HG03196 (cell line): ENCODE measurements around the gene GPC2.
"Not testable (repeated sequence)": the region's sequence is repeated elsewhere in the genome, so short reads cannot be mapped to it uniquely, and the experiment has no call there.

Experiments used
- ATAC-seq: cut with Tn5 transposase; IDR thresholded peaks from one replicate; pipeline ENCODE4 v1.9.1; 2021; ENCODE audit not compliant: unreplicated experiment

The GPC2 gene, protein sequence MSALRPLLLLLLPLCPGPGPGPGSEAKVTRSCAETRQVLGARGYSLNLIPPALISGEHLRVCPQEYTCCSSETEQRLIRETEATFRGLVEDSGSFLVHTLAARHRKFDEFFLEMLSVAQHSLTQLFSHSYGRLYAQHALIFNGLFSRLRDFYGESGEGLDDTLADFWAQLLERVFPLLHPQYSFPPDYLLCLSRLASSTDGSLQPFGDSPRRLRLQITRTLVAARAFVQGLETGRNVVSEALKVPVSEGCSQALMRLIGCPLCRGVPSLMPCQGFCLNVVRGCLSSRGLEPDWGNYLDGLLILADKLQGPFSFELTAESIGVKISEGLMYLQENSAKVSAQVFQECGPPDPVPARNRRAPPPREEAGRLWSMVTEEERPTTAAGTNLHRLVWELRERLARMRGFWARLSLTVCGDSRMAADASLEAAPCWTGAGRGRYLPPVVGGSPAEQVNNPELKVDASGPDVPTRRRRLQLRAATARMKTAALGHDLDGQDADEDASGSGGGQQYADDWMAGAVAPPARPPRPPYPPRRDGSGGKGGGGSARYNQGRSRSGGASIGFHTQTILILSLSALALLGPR

DNA sequence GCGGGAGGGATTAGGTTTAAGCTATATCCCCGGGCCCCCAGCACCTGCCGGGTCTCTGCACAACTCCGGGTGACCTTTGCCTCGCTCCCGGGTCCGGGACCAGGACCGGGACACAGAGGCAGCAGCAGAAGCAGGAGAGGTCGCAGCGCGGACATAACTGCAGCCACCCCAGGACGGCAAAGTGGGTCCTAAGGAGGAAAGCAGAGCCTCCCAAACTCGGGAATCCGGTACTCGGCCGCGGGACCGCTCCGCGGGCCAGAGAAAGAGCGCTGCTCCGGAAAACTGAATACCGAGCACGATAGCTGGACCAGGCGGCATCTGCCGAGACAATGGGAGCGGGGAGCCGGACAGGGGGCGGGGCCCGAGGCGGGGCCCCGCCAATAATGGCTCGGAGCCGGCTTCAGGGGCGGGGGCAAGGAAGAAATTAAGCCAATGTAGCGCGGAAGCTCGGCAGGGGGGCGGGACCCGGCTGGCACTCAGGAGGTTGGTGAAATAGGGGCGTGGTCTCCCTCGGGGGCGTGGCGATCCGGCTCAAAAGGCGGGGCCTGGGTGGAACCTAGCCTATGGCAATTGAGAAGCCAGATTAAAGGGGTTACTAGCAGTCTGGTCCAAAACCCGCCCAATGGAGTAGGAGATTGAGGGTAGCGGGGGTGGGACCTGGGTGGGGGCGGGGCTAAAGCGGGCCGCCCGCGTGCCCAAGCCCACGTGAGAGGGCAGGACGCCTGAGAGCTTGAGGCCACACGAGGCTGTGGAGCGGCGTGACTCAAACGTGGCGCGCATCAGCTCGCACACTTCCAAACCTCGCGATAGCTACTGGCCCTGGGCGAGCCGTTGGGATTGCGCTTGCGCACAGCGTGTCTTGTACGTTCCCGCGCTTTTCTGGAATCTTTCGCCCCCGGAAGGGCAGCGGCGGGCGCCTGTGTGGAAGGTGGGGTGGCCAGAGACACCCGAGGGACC lies at the start of gene GPC2, which contains the start of gene STAG3:
Gene GPC2, minus strand, starts transcription at position 337 of the 957 bp plus-strand sequence. Its CDS starts 182 bp downstream, at position 155.
Gene STAG3, plus strand, starts transcription at position 874 of the 957 bp plus-strand sequence. CDS start 2,639 bp downstream, outside the sequence.
- ATAC-seq = peak; percentile 81

DNA sequence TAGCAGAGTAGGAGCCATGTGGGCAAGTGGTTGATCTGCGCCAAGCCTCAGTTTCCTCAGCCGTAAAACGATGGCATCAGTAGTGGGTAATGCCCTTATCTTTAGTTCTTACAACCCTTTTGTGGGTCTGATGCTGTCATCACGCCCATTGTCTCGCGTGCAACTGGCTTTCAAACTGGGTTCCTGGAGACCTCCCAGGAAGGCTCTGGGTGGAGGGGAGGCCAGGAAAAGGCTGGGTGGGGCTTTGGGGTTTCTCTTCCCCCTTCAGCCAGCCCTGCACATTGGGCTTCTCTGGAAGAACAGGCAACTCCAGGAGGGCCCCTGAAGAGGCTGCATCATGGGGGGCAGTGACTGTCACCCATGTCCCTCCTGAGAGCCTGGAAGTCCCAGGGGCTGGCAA lies 47.7 kb upstream of the GPC2 start:
- ATAC-seq = not testable (repeated sequence)

DNA sequence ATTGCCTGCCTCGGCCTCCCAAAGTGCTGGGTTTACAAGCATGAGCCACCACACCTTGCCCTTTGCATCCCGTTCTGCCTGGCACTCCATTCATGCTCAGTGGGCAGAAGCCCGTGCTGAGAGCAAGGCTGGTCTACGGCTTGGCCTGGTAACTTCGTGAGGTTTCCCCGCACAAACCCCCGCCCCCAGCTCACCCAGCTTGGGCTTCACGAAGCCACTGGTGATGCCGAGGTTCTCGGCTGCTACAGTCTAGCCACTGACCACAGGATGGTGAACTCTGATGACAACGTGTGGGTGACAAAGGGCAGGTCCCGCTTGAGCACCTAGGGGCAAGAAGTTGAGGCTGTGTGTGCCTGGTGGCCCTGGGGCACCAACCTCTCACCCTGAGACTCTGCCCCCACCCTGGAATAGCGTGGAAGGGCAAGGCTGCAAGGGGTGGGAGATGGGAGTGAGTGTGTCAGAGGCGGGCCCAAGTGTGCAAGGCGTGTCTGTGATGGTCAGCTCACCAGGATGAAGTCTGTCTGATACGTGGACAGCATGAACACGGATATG lies 46.3 kb upstream of the GPC2 start:
- not testable (repeated sequence) for ATAC-seq

DNA sequence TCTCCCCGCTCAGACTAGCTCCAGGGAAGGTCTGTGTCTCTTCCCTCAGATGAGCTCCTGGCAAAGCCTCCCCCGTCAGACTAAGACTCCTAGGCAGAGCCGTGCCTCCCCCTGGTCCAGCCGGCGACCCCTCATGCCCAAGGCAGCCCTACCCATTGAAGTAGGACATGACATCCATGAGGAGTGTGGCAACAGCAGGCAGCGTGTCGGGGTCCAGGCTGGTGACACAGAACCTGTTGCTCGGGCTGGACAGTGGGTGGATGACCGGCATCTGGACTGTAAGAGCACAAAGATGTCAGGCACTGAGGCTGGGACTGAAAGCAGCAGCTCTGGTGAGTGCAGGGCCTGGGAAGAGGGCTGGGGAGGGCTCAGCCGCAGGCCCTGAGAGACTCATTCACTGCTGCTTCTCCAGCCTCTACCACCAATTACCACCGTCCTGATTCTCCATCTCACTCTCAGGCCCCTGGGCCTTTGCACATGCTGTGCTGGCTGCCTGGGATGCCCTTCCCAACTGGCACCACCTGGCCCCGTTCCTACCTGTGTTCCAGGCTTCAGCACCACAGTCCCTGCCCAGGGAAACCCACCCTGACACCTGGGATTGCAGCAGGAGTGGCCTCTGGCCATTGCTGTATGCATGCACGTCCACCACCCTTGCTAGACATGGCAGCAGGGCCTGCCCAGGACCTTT lies 45.4 kb upstream of the GPC2 start:
- ATAC-seq = no peak

DNA sequence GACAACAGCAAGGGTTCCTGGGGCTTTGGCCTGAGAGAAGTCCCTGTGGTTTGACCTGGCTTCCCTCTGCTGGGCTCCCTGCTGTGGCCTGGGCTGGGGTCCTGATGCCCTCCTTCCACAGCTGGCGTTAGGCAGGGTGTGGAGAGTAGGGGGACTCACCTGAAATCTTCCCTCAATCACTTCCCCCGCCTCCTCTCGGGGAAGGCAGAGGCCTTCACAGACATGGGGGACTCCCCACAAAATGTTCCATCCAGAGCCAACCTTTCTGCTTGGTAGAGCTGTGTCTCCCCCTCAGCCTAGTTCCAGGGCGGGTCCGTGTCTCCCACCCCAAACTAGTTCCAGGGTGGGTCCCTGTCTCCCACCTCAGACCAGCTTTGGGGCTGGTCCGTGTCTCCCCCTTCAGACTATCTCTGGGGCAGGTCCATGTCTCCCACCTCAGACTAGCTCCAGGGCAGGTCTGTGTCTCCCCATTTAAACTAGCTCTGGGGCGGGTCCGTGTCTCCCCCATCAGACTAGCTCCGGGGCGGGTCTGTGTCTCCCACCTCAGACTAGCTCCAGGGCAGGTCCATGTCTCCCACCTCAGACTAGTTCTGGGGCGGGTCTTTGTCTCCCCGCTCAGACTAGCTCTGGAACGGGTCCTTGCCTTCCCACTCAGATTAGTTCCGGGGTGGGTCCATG lies 44.7 kb upstream of the GPC2 start:
- ATAC-seq = no peak

DNA sequence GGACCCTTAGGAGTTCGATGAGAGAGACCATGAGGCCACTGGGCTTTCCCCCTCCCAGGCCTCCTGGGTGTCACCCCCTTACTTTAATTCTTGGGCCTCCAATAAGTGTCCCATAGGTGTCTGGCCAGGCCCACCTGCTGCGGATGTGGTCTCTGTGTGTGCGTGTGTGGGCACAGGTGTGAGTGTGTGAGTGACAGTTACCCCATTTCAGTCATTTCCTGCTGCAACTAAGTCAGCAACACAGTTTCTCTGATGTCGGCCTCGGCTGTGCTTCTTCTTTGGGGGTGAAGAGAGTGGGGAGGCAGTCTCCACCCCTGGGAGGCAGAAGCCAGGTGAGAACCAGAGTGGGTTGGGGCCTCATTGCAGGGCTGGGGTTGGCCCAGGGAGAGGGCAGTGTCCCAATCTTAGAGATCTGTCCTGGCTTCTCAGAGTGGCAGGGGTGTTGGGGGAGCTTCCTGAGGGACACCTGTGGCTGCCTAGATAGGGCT lies 44.1 kb upstream of the GPC2 start:
- ATAC-seq = peak; percentile 44

DNA sequence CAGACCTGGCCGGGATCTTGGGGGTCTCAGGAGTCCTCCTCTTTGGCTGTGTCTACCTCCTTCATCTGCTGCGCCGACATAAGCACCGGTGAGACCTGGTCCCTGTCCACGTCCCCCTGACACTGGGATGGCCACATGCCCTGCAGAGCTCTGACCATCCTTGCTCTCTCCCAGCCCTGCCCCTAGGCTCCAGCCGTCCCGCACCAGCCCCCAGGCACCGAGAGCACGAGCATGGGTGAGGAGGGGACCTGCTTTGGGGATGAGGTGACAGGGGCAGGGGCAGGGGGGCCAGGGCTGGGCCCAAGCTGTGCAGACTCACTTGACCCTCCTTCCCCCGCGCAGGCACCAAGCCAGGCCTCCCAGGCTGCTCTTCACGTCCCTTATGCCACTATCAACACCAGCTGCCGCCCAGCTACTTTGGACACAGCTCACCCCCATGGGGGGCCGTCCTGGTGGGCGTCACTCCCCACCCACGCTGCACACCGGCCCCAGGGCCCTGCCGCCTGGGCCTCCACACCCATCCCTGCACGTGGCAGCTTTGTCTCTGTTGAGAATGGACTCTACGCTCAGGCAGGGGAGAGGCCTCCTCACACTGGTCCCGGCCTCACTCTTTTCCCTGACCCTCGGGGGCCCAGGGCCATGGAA lies 43.5 kb upstream of the GPC2 start:
- ATAC-seq = no peak

DNA sequence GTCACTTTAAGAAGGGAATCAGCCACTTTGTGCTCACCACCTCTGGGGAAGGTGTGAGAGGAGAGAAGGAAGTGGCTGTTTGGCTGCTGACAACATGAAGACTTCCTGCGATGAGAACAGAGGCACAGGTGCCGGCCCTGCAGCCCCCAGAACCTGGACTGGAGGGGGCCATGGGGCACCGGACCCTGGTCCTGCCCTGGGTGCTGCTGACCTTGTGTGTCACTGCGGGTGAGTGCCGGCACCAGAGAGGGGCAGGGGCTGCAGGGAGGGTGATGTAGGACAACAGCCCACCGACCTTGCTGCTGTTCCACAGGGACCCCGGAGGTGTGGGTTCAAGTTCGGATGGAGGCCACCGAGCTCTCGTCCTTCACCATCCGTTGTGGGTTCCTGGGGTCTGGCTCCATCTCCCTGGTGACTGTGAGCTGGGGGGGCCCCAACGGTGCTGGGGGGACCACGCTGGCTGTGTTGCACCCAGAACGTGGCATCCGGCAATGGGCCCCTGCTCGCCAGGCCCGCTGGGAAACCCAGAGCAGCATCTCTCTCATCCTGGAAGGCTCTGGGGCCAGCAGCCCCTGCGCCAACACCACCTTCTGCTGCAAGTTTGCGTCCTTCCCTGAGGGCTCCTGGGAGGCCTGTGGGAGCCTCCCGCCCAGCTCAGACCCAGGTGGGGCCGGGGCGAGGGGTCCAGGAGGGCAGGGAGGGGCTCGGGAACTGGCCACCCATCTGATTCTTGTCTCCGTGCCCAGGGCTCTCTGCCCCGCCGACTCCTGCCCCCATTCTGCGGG lies 42.8 kb upstream of the GPC2 start, which contains the start of gene PVRIG:
Gene PVRIG, plus strand, starts transcription at position 149 of the 785 bp plus-strand sequence. Its CDS starts 22 bp downstream, at position 171.
- ATAC-seq = not testable (repeated sequence)

DNA sequence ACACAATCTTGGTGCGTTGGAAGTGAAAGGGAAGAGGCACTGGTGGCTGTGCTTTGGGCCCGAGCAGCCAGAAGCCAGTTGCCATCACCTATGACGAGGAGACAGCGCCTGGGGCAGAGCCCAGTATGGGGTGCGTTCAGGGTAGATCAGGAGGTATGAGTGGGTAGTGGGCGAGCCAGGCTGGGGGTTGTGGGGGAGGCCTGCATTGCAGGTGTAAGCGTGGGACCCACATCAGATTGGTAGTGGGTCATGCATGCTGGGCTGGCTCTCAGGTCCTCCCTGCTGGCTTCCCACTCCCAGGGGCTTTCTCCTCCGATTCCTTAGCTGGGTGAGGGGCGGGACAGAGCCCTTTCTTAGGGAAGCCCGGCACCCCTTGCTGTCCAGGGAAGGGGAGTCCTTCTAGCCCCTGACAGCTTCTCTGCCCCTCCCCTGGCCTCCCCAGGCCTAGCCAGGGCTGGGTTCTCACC lies 42.1 kb upstream of the GPC2 start:
- ATAC-seq = no peak

DNA sequence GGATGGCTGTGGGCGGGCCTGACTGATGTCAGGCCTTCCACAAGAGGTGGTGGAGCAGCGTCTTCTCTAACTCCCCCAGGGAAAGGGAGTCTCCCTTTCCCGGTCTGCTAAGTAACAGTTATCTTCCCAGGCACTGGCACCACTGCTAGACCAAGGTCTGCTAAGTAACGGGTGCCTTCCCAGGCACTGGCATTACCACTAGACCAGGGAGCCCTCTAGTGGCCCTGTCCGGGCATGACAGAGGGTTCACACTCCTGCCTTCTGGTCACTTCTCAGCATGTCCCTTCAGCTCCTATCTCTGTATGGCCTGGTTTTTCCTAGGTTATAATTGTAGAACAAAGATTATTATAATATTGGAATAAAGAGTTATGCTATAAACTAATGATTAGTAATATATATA lies 40.8 kb upstream of the GPC2 start:
- ATAC-seq = not testable (repeated sequence)

DNA sequence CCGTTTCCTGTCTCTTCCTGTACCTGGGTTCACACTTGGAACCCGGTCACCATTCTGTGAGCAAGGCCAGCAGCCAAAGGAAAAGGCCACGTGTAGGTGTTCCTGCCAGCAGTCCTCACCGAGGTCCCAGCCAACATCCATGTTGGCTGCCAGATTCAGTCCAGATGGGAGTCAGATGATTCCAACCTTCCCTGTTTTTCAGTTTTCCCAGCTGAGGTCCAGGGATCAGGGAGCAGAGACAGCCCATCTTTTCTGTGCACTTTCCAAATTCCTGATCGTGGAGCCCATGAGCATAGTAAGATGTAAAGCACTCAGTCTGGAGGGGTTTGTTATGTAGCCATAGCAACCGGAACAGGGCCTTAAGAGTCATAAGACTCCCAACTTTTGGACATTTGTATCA lies 38.7 kb upstream of the GPC2 start:
- ATAC-seq = no peak

DNA sequence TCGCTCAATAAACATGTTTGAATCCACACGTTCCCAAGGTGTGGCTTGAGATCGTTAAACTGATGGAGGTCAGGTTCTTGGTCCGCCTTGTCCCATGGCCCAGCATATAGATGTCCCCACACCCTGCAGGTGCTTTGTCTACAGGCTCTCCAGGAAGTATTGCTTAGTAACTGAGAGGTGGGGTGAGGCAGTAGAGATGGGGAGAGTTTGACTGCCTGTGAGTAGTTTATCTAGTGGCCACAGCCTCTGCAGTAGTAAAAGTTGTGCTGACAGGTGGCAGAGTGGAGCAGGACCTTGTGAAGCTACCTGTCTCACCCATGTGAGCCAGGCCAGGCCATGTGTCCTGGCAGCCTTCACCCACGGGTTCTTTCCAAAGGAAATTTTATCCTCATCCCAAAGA lies 37.2 kb upstream of the GPC2 start:
- ATAC-seq = not testable (repeated sequence)

DNA sequence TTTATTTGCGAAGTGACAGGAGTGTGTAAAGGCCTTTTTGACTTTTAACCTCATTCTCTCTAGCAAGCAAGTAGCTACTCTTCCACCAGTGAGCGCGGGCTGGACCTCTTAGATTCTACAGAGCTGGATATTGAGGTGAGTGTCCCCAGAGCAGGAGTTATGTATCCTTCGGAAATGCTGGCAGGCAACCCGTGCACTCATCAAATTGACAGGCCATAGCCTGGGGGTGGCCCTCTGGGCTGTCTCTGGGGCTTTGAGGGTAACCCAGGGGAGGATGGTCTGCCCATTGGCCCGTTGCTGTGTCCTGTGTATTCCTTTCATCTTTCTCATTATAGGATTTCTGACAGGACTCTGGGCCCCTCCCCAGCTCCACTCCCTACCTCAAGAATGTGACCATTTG lies 36.5 kb upstream of the GPC2 start:
- no peak for ATAC-seq

DNA sequence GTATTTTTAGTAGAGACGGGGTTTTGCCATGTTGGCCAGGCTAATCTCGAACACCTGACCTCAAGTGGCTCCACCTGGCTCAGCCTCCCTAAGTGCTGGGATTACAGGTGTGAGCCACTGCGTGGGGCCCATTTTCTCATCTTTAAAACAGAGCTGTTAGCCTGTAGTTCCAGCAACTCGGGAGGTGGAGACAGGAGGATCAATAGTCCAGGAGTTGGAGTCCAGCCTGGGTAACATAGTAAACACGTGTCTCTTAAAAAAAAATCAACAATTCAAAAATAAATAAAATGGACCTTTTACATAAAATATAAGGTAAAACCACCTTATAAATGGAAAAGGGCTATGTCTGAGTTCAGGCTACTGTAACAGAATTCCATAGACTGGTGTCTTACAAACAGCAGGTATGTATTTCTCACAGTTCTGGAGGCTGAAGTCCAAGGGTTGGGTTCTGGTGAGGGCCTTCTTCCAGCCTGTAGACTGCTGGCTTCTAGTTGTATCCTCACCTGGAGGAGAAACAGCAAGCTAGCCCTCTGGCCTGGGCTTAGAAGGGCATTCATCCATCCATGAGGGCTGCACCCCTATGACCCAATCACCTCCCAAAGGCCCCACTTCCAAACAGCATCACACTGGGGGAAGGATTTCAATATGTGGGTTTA lies 35.6 kb upstream of the GPC2 start:
- ATAC-seq = no peak

DNA sequence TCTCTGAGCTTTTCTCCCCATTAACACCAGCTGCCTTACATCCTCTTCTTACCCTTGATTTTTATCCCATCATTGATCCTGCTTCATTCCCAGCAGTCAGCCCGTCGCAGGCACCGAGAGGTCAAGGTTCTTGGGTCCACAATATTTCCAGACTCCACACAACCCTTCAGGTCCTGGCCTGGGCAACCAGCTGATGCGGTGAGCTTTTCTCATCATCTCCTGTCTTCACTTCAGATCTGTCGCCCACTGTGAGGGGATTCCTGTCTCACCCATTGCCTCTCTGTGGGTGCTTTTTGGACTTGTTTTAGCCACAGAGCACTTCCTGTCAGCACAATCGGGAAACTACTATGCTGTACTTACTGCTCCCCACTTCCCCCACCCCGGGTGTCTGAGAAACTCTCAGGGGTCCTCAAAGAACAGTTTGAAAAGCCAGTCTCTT lies 34.2 kb upstream of the GPC2 start:
- ATAC-seq = no peak

DNA sequence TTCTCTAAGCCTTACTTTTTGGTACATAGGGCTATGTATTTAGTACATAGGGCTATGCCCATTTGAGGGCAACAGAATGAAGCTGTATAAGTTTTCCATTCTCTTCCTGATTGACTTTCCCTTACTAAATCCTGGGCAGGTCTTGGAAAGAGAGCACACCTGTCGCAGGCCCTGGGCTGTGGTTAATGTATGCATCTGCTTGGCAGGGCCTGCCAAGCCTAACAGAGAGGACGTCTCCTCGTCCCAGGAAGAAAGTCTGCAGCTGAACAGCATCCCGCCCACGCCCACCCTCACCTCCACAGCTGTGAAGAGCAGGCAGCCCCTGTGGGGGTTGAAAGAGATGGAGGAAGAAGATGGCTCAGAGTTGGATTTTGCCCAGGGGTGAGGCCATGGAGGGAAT lies 33.6 kb upstream of the GPC2 start:
- no peak for ATAC-seq

DNA sequence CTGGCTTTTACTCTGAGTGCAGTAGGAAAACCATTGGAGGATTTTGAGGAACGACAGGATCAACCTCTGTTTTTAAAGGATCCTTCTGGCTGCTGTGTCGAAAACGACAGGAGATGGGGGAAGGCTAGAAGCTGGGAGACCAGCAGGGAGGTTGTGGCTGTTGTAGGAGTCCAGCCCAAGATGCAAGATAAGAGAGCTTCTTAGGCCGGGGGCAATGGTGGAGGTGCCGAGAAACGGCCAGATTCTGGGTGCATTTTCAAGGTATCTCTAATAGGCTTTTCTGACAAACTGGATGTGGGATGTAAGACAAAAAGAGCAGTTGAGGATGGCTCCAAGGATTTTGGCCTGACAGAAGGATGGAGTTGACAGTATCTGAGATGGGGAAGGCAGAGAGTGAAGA lies 32.3 kb upstream of the GPC2 start:
- no peak for ATAC-seq
